ENCODE results near the gene CALCB.
A peak's percentile ranks its signal among the peaks of the same experiment; 100 is the strongest.

The CALCB gene

DNA sequence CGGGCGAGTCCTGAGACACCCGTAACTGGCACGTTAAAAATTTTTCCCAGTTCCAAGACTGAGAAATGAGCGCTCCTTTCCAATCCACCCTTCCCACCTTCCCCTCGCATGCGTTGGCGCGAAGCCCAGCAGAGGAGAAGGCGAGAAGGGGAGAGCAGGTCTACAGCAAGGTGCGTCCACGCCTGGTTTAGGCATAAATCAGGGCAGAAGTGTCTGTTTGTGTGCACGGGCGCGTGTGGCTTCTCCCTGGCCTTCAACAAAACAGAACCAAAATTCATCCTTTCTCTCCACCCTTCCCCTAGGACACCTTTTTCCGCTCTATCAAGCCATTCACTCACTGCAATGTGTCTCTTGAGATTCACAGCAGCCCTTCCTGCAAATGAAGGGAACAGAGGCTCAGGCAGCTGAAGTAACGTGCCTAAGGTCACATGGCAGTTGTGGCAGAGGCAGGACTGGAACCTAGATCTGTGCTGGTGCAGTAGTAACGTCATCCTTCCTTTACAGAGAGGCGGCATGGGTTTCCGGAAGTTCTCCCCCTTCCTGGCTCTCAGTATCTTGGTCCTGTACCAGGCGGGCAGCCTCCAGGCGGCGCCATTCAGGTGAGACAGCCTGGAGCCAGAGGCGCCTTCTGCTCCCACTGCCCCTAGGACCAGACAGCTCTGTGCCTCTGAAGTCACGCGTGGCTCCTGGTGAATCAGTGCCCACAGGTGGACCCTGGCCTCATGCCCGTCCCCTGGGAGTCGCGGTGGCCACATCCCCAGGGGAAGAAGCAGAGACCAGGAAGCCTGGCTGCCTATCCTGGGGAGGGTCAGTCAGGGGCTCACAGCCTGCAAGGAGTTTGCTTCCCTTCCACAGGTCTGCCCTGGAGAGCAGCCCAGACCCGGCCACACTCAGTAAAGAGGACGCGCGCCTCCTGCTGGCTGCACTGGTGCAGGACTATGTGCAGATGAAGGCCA, 1.1 kb downstream of the CALCB start:
- peak; percentile 61 for DNase-seq

- no peak for DNase-seq
Observed at GRCh38 chr11:15075162-15075526, 1.8 kb downstream of the CALCB start.

DNA sequence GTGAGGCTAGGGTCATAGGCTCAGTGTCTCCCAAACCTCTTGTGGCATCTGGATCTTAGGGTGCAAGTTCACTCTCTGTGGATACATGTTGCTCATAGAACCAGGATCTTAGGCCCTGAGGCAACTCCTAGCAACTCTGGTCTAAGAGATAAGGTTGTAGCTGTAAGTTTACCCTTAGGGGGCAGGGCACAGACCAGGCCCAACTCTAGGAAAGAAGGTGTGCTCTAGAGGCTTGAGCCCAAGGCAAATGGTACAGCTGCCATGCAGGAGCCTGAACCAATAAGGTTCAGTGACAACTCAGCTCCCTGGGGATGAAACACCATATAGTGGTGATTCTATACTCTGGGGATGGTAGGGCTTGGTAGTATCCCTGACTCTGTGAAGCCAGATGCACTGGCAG, 17.8 kb downstream of the CALCB start:
- no peak for DNase-seq

DNA sequence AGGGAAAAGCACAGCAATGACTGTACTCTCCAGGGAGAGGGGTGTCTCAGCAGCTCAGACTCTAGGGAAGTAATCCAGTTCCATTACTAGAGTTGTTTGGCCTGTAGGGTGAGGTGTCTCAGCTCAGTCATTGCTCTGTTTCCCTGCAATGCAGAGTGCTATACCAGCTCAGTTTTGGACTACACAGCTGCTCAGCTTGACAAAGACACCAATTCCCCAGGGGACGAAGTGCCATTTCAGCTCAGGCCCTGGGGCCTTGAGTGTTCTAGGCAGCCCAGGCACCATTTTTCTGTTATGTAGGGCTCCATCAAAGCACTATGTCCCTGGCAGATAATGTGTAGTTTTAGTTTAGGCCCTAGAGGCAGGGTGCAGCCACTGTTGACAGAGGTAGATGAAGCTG, 18.2 kb downstream of the CALCB start:
- DNase-seq, result no peak

GRCh38 chr11:15093432-15093831, 20.0 kb downstream of the CALCB start:
- DNase-seq, result no peak

DNA sequence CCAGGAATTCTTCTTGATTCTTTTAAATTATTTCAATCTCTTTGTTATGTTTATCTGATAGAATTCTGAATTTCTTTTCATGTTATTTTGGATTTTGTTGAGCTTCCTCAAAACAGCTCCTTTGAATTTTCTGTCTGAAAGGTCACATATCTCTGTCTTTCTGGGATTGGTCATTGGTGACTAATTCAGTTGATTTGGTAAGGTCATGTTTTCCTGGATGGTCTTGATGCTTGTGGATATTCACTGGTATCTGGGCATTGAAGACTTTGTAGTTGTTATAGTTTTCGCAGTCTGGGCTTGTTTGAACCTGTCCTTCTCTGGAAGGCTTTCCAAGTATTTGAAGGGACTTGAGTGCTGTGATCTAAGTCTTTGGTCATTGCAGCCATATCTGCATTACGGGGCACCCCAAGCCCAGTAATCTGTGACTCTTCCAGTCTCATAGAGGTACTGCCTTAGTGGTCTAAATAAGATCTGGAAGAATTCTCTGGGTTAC, 22.4 kb downstream of the CALCB start:
- no peak for DNase-seq

DNA sequence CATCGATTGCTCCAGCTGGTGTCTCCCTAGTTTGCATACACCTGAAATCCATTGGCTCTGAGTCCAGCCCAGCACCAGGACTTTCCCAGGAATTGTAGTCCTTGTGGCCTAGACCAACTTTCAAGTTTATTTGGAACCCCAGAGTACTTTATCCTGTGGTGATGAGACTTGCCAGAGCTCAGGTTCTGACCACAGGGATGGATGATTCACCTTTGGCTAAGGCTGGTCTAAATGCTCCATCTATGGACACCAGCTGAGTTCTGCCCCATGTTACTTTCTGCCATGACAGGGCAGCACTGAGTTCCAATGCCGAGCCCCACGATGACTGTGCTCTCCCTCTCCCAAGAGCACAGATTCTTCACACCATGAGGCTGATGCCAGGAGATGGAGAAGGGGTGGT, 24.0 kb downstream of the CALCB start:
- DNase-seq, result no peak

DNA sequence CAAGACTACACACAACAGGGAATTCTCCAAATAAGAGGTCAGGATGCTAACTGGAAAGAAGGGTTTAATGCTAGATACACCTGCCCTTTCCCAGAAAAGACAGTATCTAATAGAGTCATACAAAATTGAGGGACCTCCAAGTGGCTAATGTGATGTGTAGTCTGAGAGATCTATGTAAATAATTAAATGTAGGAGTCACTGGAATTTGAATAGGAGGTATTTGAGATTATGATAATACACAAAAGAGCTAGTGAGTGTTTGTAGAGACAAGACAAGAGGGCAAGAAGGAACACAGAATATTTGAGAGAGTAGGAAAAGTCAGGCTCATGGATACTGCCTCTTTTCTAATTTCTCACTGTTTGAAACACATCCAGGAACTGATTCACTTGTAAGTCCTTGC, 25.9 kb downstream of the CALCB start:
- DNase-seq, result no peak

DNA sequence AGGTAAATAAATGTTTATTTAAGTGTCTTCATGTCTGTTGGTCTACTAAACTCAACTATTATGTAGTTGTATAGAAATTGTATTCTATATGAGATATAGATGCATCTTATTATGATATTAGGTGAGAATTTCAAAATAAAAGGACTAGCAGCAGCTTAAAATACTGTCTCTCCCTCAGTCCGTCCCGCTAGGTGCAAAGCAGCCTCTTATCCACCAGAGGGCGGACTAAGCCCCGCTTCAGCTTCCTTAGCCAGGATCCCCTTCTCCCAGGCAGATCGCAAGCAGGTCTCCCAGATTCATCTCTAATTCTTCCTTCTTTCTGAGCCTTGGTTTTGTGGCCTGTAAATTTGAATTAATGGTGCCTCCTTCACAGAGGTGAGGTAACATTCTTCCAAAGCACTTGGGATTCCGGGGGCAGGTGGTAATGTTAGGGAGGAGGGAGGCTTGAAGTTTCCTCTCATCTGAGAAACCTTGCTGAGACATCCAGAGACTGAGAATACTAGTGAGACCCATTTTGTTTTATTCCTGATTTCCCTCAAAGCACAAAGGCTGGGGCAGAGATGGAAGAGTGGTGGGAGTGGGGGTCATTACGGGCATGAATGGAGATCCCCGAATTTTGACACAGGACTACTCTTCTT, 27.8 kb downstream of the CALCB start:
- peak; percentile 0 for DNase-seq

- no peak for DNase-seq
Observed at GRCh38 chr11:15104166-15104565, 30.8 kb downstream of the CALCB start.

GRCh38 chr11:15106201-15106965, 33.0 kb downstream of the CALCB start:
- DNase-seq, result no peak

DNA sequence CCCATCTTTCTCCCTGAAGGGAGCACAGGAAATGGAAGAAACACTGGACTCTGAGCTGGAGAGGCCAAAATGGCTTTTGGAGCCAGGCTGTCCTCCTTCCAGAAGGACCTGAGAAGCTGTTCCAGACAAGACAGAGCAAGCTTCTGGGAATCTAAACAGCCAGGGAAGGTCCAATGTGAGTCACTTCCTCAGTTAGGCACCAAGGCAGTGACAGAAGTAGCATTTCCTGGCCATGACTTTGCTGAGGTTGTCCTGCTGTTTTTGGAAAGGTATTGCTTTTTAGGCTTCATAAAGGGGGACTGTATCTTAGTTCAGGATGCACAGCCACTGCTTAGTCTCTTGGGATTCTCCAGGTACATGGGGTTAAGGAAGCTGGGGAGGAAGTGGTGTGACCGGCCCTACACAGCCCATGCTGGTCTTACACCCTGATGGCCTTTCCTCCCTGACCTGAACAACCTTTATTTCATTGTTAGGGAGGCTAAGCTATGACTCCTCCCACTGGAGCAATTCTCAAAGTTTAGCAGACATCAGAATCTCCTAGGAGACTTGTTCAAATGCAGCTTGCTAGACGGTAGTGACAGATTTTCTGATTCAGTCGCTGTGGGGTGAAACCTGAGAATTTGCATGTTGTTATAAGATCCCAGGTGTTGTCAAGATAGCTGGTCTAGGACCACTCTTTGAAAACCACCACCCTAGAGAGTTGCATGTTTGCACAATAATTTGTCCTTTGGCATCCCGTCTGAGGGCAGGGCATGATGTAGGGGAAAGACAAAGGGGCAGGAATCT, 34.5 kb downstream of the CALCB start:
- DNase-seq, result no peak

DNA sequence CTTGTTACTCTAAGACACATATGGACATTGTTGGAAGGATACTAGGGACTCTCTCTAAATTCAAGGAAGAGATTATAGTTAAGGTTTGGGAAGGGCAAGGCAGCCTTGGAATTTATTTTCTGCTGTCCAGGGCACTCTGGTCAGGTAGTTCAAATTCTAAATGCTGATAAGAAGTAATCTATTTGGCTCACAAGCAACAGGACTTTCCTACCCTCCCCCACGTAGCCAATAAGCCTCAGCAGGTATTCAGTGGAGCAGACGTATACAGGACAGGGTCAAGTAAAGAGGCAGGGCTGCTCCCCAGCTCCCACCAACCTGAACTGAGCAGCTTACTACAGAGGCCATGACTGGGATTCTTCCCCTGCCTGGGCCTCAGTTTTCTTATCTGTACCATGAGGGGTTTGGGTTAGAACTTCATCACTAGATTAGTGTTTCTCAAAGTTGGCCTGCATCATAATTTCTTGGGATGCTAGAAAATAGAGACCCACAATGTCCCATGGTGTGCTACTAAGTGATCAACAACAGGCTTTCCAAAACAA, 35.3 kb downstream of the CALCB start:
- no peak for DNase-seq

- no peak for DNase-seq
Observed at GRCh38 chr11:15109602-15110001, 36.2 kb downstream of the CALCB start.

DNA sequence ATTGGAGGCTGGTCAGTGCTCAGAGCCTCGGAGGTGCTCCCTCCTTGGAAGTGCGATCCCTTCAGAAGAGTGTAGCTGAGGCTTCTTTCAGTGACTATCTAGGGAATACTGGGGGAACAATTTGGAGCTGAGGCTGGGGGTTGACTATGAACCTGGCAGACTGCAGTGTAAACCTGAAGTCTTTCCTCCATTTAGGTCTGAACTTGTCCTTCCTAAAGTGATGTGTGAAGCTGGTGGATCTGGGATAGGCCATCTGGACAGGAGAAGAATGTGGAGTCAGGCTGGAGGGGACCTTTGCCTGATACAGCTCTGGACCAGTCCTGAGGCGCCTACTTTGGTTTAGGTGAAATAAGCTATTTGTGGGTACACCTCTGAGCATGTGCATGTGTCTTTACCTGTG, 37.8 kb downstream of the CALCB start:
- DNase-seq, result no peak

DNA sequence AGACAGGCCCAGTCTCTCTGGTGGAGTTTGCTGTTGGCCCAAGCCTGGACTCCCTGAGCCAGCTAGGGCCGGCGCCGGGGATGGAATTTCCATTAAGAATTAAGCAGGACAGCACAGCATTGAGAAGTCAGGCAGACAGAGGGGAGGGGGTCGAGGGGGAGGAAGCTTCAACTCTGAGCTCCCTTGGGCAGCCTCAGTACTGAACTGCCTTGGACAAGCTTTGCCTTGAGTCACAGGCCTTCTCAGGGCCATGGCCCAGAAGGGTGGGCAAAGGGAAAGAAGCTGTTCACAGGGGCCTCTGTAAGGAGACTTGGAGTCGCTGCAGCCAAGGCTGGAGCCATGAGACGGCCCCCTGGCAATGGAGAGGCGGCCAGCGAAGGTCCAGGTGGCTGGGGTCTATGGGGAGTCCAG, 38.7 kb downstream of the CALCB start:
- DNase-seq, result no peak

DNA sequence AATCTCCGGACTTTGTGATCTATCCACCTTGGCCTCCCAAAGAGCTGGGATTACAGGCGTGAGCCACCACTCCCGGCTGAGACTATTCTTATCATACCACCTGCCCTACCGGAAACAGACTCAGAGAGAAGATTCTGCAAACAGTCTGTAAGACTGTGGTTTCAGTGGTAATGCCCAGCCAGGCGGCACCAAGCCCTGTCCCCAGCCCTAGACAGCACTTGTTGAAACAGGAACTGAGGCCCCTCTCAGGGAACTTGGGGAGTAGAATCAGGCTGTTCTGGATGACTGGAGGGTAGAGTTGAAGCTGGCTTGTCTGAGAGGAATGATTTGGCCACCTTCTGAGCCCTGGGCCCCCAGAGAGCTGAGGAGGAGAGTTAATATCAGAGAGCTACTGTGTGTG, 40.0 kb downstream of the CALCB start:
- no peak for DNase-seq

GRCh38 chr11:15114501-15115475, 41.4 kb downstream of the CALCB start, which contains the start of gene INSC:
Gene INSC (plus strand): TSS chr11:15114923. CDS start chr11:15149175, 34,252 bp downstream.
- DNase-seq, result no peak

DNA sequence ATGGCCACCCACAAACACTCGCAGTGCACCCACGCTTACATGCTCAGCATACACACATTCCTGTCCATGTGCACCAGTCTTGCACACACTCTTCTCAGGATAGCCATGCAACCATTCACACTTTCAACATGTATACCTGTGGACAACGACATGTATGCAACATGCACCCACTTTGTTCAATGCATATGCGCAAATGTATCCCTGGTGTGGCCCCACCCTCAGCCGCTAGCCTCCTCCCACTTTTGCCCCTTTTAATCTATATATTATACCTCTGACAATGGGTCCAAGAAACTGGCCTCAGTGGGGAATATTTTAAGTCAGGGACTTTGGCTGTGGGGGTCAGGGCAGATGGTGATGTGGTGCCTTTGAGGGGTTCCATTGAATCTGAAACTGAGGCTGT, 42.3 kb downstream of the CALCB start:
- DNase-seq, result no peak

DNA sequence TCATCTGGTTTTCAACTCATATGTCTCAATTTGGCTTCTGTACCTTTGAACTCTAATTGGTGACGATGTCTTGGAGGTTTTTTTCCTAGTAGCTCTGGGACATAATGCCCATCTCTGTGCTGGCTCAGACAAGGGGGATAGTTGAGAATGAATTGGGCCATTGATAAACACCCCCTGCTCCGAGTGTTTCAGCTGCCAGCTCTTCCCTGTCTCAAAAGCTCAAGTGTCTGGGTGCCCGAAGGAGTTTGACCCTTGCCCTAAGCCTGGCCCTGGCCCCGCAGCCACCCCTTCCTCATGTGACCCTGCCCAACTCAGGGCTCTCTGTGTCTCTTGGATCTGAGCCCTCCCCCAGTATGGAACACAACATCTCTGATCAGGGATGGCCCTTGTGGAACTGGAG, 44.4 kb downstream of the CALCB start:
- DNase-seq, result no peak

DNA sequence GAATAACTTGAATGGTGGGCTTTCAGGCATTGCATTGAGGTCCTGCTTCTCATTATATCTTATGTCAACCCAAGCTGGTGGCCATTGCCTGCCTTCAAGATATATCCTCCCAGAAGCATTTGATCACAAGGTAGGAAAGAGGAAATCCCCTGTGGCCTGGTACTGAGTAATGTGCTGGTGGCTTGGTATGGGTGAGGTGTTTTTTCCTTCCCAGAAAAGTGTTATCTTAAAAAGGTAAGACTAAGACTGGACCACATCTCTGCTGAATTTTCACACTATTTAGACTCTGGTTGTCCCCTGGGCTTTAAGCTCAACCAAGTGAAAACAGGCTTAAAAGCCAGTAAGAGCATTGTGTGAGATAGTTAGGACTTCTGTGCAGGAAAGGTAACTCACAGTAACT, 45.0 kb downstream of the CALCB start:
- no peak for DNase-seq
